HUDEP-2 (cell line): ENCODE data around the gene TCHP.
A peak's percentile ranks its signal among the peaks of the same experiment; 100 is the strongest.
"Not testable (repeated sequence)": the region's sequence is repeated elsewhere in the genome, so short reads cannot be mapped to it uniquely, and the experiment has no call there.

Experiments used
- DNase-seq, 76 experiments: peaks; one replicate each; lab custom pipeline; 2025; ENCODE audit not compliant: unreplicated experiment in 76 of 76; lab: John Stamatoyannopoulos, UW

Gene TCHP

DNA sequence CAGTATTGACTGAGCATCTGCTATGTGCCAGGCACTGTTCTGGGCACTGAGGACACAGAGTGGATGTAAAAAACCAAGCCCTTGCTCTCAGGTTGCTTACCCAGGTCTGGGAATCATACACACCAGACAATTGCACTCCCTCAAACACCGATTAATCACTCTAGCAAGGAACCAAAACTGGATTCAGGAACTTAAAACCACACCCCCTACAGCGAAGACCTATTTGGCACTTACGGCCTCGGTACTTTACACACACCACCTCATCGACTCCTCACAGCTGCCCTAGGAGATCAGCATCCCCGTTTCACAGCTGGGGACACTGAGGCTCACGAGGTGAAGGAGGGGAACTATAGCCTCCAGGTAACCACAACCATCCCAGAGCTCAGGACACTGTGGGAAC lies 21.3 kb upstream of the TCHP start:
- no peak for DNase-seq

DNA sequence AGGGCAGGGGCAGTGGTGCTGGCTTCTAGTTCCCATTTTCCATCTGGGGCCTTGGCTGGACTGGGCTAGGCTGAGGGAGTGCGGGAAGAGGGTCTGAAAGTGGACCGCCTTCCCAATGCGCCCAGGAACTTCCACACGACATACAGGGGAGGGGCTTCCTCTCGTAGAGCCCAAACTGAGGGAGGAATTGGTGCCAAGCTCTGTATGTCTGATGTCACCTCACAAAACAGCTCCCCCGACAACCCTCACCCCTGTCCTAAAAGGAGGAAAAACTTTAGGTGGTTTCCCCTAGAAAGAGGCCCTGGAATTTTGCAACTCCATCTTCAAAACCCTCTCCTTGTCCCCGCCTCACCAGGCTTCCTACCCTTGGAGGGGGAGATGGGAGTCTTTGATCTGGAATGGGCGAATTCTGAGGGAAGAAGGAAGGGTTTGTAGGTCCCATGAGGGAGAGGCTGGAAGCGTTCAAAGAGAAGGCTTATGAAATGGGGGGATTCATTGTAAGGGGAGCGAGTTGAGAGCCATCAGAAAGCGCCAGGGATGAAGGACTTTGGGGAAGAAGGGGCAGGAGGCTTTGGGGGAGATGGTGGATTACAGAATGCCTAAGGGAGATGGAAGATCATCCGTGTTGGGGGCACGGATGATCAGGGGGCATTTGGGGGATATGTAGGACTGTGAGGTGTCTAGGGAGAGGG lies 20.6 kb upstream of the TCHP start:
- no peak for DNase-seq

DNA sequence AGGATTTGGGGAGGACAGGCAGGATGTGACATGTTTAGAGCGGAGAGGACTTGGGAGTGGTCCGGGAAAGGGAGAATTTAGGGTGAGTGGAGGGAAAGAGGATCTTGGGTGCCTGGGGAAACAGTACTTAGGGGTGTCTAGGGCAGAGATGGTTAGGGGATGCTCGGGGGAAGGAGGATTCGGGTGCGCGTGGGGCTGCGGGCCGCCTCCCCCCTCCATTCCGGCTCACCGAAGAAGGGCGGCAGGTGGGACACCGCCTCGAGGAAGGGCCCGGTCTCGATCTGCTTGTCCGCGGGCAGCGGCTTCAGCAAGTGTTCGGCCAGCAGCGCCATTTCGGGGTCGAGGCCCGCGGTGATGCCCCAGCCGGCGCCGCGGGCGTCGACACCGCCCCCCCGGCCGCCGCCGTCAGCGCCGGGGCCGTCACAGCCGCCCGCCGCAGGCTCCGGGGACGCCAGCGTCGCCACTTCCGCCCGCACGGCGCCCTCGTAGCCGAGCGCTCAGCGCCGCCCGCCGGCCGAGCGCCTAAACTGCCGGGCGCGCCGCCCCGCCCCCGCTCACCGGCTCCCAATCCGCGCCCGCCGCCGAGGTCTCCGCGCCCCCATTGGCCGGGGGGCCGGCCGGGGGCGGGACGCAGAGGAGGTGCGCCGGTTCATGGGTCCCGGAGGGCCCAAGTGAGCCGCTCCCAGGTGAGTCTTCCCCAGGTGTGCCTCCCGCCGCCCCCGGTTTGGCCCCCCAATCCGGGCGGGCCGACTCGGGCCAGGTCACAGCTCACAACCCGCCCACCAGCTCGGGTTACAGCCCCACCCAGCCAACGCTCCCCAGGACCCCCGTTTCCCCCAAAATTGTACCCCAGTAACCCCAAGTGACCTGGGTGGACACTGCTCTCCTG lies 19.8 kb upstream of the TCHP start, which contains the start of gene GLTP:
Gene GLTP (minus strand): TSS at position 499 of the 889 bp plus-strand sequence. CDS start 167 bp downstream, at position 332.
- peak in 66 of 76 experiments; percentile 9 to 86 (median 68) for DNase-seq

DNA sequence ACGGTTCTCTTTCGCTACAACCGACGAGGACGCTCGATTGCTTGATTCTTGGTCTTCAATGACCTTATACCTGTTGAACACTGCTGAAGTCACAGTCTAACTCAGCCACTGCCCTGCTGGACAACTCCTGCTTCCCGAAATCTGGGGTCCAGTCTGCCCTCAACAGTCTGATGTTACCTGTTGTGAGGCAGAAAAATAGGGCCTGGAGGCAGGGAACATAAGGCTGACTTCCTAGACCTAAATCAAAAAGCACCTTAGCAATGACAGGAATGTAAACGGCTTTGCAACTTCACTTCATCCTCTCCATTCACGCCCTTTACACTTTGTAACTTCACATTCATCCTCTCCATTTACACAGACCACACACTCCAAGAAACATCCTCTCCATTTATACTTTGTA lies 19.1 kb upstream of the TCHP start:
- peak in 1 of 76 experiments; percentile 1 for DNase-seq

DNA sequence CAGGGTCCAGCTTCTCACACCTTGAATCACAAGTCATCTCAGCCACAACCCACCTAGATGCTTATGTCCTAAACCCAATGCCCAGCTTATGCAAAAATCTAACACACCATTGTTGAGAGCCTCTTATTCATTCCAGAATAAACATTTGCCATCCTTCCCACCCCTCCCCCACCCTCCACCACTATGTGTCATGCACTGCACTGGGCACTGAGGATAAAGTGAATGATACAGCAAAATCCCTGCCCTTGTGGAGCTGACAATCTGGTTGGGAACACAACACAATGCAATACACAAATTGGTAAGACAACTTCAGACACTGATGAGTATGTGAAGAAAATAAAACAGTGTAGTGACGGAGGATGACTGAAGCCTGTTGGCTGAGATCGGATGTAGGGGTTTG lies 18.3 kb upstream of the TCHP start:
- DNase-seq = no peak

DNA sequence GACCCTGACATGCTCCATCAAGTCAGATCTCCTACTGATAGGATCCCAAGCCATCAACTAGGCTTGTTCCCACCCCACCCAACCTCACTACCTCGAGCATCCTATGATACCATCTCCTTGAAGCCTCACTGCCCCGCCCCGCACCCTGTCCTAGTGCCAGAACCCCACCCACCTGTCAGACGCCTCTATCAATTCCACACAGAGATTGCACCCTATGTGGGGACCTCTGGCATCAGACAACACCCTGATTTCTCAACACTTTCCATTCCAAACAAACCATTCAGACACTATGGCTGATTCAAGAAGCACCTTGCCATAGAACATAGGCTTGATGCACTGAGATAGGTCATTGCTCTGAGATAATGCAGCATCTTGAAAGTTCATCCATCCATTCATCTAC lies 16.6 kb upstream of the TCHP start:
- peak in 28 of 76 experiments; percentile 4 to 44 (median 20) for DNase-seq

DNA sequence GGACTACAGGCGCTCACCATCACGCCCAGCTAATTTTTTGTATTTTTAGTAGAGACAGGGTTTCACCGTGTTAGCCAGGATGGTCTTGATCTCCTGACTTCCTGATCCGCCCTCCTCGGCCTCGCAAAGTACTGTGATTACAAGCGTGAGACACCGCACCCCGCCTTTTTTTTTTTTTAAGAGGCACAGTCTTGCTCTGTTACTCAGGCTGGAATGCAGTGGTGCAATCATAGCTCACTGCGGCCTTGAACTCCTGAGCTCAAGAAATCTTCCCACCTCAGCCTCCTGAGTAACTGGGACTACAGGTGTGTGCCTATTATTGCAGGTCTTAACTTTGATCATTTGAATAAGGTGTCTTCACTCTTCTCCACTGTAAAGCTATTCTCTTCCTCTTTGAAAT lies 14.5 kb upstream of the TCHP start:
- no peak for DNase-seq

DNA sequence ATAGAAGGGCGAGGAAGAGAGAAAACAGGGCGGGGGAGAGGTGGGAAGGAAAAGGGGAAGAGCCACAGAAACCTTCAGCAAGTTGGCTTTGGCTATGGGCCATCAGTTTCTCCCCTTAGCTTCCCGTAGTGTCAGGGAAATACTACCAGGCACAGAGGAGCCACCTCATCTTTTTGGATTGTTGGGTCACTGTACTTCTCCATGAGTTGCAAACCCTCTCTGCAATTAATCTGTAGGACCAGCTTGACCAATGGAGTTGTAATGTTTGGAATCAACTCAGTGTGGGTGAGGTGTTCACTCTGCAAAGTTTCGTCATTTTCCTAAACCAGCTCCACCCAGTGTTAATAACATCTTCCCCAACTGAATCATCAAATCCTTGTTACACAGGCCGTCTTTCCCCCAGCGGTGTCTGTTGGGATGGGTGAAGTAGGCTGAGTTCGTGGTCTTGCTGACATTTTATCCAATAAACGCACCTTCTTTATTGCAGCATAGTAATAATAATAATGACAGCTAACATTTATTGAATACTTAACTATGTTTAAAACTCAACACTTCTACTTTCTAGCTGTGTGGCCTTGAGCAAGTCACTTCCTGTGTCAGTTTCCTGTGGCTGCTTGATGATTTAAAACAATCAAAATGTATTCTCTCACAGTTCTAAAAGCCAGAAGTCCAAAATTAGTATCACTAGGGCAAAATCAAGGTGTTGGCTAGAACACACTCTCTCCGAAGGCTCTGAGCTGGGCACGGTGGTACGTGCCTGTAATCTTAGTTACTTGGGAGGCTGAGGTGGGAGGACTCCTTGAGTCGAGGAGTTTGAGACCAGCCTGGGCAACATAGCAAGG lies 11.7 kb upstream of the TCHP start:
- DNase-seq = no peak

DNA sequence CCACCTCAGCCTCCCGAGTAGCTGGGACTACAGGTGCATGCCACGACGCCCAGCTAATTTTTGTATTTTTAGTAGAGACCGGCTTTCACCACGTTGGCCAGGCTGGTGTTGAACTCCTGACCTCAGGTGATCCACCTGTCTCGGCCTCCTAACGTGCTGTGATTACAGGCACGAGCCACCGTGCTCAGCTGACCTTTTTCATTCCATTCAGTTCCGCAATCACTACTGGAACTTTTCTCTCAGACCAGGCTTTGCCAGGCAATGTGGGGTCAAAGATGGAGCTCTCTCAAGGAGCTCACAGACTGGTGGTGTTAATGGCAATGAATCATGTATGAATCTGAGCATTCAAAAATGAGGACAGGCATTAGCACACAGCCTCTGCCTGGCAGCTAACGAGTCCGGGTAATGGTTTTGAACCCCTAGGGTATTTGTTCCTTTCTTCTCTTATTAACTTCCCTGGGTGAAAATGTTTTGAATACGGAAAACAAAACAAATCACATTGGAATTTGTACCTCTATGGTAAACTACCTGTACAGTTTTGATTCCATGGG lies 9.4 kb upstream of the TCHP start:
- no peak for DNase-seq

DNA sequence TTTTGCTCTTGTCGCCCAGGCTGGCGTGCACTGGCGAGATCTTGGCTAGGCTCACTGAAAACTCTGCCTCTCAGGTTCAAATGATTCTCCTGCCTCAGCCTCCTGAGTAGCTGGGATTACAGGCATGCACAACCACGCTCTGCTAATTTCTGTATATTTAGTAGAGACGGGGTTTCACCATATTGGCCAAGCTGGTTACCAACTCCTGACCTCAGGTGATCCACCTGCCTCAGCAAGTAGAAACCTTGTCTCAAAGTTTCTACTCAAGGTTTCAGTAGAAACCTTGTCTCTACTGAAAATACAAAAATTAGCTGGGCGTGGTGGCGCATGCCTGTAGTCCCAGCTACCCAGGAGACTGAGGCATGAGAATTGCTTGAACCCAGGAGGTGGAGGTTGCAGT lies 8.3 kb upstream of the TCHP start:
- not testable (repeated sequence) for DNase-seq

DNA sequence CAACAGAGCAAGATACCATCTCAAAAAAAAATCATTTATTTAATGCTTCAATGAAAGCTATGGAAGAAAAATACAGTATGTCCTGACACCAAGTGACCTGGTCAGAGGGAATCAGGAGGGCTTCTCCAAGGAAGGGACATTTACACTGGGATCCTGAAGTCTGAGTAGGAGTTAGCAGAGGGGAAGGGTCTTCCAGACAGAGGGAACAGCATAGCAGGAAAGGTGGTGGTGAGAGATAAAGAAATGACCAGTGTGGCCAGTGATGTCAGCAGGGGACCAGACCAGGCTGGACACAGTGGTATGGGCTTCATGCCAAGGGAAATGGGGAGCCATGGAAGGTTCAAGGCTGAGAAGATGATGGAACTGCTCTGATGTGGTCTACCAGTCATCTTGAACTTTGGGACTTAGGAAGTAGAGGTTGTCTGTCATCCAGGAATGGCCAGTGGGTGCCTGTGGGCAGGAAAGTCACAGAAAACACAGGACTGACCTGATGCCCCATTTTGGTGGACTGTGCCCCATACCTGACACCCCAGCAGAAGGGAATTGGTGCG lies 7.8 kb upstream of the TCHP start:
- no peak for DNase-seq

DNA sequence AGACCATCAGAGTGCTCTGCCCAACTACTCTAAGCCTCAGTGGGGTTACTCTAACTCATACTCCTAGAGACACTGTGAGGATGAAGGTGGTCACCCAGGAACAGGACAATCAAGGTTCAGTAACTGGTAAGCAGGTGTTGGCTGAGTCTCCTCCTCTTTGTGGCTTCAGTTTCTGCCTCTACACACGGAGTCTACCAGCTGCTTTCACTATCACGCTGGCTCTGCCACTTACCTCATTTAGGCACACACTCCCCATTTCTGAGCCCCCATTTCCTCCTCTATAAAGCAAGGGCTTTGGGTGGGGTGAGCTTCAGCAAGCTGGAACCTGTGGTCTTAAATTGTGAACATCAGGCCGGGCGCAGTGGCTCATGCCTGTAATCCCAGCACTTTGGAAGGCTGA lies 7.3 kb upstream of the TCHP start:
- no peak for DNase-seq

DNA sequence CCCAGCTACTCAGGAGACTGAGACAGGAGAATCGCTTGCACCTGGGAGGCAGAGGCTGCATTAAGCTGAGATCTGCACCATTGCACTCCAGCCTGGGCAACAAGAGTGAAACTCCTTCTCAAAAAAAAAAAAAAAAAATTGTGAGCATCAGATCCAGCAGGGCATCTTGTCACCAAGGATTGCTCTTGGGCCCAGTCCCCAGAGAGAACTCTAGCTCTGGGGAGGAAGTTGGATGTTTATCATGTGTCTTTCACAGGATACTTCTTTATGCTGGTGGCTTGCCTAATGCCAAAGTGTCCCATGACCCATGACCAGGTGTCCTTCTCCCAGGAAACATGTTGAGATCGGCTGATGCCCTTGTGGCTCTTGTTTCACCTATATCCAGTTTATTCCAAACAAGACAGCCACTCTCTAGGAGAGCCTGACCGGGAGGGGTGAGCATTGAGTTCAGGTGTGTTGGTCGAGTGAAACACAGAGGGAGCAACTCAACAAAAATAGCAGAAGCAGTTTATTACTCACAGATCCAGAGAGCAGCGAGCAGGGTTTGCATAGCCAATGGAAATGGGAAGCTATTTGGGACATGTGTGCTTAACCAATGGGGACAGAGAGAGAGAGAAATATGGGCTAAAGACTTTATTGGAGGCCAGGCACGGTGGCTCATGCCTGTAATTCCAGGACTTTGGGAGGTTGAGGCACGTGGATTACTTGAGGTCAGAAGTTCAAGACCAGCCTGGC lies 6.6 kb upstream of the TCHP start:
- DNase-seq = no peak

DNA sequence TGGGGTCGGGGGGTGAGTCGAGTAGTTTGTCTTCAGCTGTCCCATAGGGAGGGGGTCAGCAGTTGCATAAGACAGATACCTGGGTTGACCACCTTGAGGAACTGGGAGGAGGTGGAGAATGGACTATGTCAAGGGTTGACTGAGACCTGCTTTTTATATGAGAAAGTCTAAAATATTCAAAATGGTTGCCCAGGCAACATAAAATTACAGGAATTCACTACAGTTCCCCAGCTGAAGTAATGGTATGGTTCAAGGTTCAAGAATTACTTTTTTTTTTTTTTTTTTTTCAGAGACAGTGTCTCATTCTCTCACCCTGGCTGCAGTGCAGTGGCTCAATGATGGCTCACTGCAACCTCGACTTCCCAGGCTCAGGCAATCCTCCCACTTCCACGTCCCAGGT lies 5.1 kb upstream of the TCHP start:
- DNase-seq = no peak

DNA sequence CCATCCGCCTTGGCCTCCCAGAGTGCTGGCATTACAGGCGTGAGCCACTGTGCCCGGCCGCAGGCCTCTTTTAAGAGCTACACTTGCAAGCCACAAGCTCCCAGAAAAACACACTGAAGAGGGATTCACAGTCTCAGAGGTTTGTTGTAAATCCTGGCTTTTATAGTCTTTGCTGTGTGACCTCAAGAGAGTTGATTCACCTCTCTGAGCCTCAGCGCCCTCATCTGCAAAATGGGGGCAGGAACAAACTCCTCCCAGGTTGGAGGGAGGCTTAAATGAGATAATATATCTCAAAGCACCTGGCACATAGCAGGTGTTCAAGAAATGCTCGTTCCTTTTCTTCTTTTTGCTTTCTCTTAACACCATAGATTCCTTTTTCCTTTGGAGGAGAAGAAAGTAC lies 3.9 kb upstream of the TCHP start:
- DNase-seq = no peak

DNA sequence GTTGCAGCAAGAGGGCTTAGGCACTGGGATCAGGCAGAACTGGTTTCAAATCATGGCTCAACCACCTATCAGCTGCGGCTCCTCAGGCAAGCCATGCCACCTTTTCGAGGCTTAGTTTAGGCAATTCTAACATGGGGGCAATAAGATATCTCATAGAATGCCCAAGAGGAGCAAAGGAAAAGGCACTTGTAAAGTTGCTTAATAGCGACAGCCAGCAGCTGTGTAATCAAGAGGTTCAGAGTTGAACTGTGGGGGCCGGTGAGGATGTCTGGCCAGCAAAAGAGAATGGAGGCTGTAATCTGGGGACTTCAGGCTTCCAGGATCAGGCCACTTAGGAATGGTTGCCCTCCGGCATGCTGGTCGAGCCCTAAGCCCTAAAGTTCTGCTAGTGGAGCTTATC lies 3.0 kb upstream of the TCHP start:
- DNase-seq = no peak

DNA sequence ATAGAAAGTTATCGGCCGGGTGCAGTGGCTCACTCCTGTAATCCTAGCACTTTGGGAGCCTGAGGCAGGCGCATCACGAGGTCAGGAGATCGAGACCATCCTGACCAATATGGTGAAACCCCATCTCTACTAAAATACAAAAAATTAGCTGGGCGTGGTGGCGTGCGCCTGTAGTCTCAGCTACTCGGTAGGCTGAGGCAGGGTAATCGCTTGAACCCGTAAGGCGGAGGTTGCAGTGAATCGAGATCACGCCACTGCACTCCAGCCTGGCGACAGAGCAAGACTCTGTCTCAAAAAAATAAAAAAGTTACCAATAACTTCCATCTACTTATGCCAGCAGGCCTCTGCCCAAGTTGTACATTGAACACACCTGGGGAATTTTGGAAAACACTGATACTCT lies 729 bp upstream of the TCHP start:
- DNase-seq = not testable (repeated sequence)

DNA sequence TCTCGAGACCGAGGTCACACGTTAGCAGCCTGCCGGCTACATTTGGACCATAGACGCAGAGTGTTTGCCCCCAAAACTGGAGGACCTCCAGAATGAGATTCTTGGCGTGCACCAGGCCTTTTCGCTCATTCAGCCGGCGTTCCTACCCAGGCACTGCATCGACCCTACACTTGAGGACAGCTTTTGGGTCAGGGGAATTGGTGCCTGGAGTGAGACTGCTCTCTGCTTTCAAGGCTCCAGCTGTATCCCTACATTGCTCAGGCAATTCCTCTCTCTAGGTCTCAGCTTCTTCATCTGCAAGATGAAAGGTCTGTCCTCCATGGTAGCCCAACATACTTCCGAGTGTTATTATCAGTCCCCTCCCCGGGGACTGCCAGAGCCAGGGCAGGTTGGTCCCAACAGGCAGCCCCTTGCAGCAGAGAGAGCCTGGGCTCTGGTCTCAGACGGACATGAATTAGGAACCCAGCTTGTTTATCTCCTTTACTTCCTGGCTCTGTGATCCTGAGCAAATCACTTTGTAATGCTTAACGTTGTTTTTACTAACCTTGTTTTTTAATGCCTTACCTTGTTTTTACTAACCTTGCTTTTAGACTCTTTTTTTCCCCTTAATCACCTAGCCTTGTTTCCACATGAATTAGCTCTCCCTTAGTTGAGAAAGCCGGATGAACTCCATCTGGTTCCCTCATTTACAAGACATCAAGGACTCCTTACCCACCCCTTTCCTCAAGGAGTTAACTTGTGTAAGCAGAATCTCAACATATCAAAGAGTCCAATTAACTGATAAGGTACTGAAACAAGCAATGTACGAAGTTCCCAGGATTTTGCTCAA lies 892 bp downstream of the TCHP start:
- peak in 5 of 76 experiments; percentile 5 to 41 (median 28) for DNase-seq

DNA sequence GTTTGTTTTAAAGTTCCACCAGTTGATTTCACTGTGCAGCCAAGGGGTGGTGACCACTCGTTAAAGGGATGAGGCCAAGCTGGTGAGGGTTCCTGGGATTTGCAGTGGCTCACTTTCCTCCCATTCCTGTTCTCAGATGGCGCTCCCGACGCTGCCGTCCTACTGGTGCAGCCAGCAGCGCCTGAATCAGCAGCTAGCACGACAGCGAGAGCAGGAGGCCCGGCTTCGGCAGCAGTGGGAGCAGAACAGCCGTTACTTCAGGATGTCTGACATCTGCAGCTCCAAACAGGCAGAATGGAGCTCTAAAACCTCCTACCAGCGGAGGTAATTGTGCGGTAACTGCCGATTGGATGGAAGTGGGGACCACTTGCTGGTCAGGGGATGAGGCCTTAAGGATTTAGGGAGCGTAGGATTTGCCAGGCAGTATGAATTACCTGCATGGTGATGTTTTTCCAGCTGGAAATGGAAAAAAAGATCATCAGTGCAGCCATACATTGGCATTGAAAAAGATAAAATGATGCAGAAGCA lies 2.9 kb downstream of the TCHP start:
- no peak for DNase-seq
